ENCODE data around the gene TAF4.

Gene TAF4

GRCh38 chr20:61940976-61941720 lies 124.5 kb downstream of the TAF4 start:
- DNase-seq, result no peak

- DNase-seq, result no peak
Observed at GRCh38 chr20:61940491-61940890, 125.2 kb downstream of the TAF4 start.

- DNase-seq, result no peak
Observed at GRCh38 chr20:61939691-61940360, 125.9 kb downstream of the TAF4 start.

- DNase-seq, result no peak
Observed at GRCh38 chr20:61938839-61939690, 126.6 kb downstream of the TAF4 start.

- DNase-seq, result no peak
Observed at GRCh38 chr20:61937963-61938838, 127.5 kb downstream of the TAF4 start.

- no peak for DNase-seq
Observed at GRCh38 chr20:61937146-61937962, 128.3 kb downstream of the TAF4 start.

GRCh38 chr20:61936701-61937131 lies 129.0 kb downstream of the TAF4 start:
- DNase-seq, result no peak

- no peak for DNase-seq
Observed at GRCh38 chr20:61935926-61936700, 129.6 kb downstream of the TAF4 start.

GRCh38 chr20:61934716-61935530 lies 130.8 kb downstream of the TAF4 start:
- no peak for DNase-seq

GRCh38 chr20:61933951-61934715 lies 131.5 kb downstream of the TAF4 start:
- no peak for DNase-seq

- no peak for DNase-seq
Observed at GRCh38 chr20:61933481-61933950, 132.2 kb downstream of the TAF4 start.

GRCh38 chr20:61932711-61933480 lies 132.8 kb downstream of the TAF4 start:
- no peak for DNase-seq

- no peak for DNase-seq
Observed at GRCh38 chr20:61932199-61932592, 133.5 kb downstream of the TAF4 start.

- DNase-seq, result no peak
Observed at GRCh38 chr20:61931476-61932198, 134.0 kb downstream of the TAF4 start.

- DNase-seq, result no peak
Observed at GRCh38 chr20:61930776-61931475, 134.8 kb downstream of the TAF4 start.

GRCh38 chr20:61929971-61930666 lies 135.6 kb downstream of the TAF4 start:
- DNase-seq, result no peak
